Activated effector memory CD4-positive, alpha-beta T cell treated with Interleukin-2 at 50 U/mL for 16 hours (primary cell): ENCODE data around the gene BRD7.

Source experiments
- DNase-seq: peaks from one replicate; pipeline ENCODE4 v3.0.0-alpha.2; 2020

BRD7 gene

DNA sequence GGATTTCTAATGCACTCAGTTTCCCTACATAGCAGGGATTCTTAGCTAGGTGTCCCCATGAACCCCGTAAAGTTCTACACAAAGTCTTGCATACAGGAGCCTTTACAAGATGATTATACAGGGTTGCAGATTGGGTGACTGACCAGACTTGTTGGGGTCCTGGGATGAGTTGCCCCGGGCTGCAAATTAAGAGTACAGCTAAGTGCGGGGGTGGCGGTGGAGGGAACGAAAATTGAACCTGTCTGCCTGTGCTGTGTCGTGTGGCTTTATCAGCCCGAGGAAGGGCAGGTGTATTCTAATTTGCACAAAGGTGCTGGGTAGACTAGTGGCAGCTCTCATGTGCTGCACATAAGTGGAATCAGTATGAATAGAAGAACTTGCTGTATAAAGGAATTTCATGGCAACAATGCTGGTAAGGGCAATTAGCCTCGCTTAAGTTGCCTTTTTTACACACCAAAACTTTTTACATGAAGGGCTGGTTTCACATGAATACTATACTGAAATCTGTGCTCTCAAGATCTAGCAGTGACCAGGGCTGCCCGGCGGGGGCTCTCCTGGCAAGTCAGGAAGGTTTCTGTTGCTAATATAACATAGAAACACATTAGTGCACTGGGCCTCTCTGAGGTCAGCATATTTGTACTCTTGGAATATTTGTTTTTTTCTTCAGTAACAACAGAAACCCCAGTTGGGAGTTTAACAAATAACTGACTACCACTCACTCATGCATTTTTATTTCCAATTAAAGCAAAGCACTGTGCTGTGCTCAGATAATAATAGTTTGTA, 51.7 kb downstream of the BRD7 start:
- DNase-seq: no peak

GRCh38 chr16:50316102-50316847, 52.5 kb downstream of the BRD7 start:
- no peak for DNase-seq

DNA sequence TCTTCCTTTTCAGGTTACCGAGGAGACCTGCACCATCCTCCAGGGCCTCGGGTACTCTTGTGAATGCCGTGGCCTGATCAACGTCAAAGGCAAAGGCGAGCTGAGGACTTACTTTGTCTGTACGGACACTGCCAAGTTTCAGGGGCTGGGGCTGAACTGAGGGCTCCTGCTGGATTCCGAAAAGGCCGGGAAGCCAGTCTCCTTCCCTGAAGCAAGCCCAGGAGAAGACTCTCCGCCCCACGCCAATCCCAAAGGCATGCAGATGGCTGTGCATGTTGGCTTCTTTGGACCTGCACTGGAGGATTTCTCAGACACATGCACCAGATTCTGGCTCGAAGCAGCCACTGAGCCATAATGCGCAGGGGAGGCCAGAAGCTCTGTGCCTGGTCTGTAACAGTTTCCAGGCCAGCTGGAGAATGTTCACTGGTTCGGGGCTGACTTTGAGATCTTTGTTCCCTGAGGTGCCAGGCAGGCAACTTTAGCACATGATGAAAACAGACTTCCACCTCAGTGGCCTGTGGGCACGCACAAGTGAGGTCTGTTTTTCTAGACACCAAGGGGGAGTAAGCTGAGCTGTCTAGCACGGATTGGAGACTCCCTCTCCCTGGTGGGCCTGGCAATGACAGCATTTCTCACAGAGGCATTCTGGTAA, 53.3 kb downstream of the BRD7 start:
- no peak for DNase-seq

- DNase-seq: no peak
Observed at GRCh38 chr16:50314665-50315064, 54.1 kb downstream of the BRD7 start.

GRCh38 chr16:50313596-50314478, 55.0 kb downstream of the BRD7 start:
- DNase-seq: peak; percentile 55

DNA sequence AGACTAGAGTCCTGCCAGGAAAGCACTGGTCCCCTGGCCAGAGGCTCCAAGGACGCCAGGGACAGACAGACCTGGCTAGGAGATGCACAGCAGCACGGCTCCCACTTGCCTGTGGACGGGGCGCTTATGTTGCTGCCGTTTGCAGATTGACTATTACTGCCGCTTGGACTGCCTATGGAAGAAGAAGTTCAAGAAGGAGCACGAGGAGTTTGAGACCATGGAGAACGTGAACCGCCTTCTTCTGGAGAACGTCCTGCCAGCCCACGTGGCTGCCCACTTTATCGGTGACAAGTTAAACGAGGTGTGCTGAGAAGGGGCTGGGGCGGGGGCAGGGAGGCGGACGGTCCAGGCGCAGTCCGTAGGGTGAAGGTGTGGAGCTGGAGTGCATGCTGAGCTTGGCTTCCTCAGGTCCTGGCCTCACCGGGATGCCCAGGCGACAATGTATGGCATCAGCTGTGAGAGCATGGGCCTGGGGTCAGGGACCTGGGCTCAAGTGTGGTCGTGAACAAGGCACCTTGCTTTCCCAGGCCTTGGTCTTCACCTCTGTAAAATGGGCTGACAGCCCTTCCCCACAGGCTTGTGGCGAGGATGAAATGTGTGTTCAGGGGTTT, 56.8 kb downstream of the BRD7 start:
- DNase-seq: no peak

DNA sequence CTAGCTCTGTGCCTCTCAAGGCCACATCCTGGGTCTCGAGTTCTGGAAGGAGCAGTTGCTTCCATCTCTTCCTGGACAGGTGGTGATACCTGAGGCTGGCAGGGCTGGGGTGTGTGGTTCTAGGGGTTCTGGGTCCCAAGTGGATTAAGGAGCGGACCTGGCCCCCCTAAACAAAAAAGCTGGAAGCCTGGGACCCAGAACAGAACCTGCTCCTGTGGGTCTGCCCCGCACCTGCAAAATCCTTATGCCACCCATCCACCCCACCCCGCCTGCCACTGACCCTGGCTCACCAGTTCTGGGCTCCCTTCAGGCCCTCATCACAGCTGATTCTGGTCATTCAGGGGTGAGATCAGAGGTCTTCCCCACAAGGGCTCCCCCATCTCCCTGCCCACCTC, 57.7 kb downstream of the BRD7 start:
- DNase-seq: no peak

DNA sequence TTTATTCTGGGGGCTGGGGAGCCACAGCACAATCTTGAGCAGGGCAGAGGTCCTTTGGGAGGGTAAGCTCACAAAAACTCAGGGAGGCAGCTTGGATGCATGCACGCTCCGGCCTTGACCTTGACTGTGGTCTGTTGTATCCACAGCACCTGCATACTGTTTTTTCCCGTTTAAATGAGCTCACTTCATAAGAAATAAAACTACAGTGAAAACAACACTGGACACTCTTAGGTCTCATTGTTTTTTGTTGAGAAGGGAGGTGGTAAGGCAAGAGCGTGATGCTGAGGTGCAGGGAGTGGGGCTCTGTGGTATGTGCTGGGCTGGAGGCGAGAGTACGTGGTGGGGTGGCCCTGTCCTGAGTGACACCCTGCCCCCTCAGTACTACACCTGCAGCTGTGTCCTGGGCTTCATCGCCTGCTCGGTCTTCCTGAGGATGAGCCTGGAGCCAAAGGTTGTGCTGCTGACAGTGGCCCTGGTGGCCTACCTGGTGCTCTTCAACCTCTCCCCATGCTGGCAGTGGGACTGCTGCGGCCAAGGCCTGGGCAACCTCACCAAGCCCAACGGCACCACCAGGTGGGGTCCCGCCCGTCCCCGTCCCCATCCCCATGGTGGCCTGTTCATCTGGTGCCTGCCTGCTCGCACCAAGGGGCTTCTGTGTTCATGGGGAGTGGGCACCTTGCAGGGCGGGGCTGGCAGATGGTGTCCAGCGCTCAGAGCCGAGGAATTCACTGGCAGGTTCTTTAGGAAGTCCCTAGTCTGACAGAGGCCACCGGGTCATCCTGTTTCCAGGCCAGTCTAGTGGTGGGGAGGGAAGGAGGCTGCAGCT, 58.3 kb downstream of the BRD7 start:
- DNase-seq: no peak

DNA sequence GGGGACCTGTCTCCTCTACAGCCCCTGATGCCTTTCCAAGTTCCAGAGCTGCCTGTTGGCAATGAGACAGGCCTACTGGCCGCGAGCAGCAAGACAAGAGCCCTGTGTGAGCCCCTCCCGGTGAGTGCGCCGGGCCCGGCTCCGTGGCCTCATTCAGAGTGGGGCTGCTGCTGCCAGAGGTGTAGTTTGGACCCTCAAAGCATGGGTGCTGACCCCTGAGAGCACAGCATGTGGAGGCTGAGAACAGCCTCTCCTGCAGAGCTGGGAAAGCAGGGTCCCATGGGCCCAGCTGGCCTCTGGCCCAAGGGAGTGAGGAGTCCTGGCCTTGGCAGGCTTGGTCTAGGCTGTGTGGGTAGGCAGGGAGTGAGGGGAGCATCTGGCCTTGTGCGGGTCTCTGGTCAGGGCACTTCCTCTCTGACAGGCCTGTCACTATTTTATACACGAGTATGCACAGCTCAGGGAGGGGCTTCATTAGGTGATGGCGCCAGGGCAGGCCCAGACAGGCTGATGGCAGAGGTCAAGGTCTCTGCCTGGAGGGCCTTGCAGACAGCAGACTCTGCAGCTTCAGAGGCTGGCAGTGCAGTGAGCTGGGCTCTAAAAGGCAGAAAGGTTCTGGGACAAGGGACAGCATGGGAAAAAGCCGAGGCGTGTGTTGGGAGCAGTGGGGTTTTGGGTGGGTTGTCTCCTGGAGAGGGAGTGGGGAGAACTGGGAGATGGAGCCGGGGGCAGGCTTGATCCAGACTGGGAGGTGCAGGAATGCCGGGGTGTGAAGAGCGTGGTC, 59.1 kb downstream of the BRD7 start:
- DNase-seq: no peak

DNA sequence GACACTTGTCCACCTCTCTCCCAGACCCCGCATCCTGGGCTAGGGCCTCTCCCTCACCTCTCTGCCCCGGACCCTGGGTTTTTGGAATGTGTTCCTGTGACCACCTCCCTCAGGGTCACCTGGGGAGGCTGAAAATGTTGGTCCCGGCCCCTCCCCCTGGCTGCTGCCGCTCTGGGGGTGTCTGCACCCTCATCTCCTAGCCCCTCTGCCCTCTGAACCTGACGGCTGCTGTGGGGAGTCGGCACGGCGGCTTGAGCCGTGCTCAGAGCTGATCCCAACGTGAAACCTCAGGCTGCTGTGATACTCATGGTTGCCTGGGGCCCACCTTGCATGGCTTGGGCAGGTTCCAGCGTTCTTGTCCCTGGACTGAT, 59.6 kb downstream of the BRD7 start:
- no peak for DNase-seq

GRCh38 chr16:50308237-50308965, 60.4 kb downstream of the BRD7 start:
- DNase-seq: no peak

DNA sequence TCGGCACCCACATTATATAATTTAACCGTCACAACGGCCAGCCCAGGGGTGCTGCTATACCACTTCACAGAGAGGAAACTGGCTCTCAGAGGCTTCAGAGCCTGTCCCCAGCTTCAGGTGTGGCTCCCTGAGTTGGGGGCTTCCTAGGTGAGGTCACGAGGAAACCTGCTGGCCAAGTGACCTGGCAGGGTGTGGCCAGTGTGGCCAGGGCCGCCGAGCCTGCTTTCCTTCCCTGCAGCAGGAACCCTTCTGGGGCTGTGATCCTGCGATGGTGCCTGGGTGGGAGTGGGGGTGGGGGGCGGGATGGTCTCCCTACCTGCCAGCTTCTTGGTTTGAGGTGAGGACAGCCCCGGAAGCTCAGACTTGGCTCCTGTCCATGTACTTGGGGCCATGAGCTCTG, 62.5 kb downstream of the BRD7 start:
- DNase-seq: no peak

DNA sequence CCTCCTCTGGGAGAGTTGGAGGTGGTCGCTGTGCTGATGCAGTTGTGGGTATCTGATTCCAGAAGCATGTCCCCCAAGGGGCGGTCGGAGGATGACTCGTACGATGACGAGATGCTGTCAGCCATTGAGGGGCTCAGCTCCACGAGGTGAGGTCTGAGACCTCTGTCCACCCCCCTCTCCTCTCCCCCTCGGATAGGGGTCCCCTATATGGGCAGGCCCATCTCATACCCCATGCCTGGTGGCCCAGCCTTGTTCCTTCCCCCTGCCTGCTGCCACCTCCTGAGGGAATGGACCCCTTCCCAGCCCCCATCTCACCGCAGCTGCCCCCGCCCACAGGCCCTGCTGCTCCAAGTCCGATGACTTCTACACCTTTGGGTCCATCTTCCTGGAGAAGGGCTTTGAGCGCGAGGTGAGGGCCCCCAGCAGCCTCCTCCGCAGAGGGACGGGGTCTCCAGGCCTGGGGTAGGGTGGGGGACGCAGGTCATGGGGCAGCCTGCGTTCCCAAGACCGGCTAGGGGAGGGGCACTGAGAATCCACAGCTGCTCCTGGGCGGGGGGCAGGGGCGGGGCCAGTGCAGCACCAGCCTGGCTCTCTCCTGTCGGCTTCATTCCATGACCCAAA, 63.2 kb downstream of the BRD7 start:
- DNase-seq: no peak

- DNase-seq: no peak
Observed at GRCh38 chr16:50304467-50305440, 64.0 kb downstream of the BRD7 start.

GRCh38 chr16:50303605-50304466, 65.0 kb downstream of the BRD7 start:
- no peak for DNase-seq

GRCh38 chr16:50303041-50303604, 65.7 kb downstream of the BRD7 start:
- no peak for DNase-seq

GRCh38 chr16:50302472-50303005, 66.2 kb downstream of the BRD7 start:
- DNase-seq: no peak
